ENCODE results near the gene ZBTB20. TPM values are rescaled to one million over a fixed set of nuclear protein-coding genes. Genes with fewer than 3 reads are reported as not detected.

The ZBTB20 gene
- total RNA-seq, 3 donors from 2014 or later: 62.9 to 150 (median 109) TPM

- no peaks in the 10 kb centered on the region for H3K36me3 ChIP-seq
- H3K27me3 ChIP-seq: no peaks in the 10 kb centered on the region
- TF ChIP-seq POLR2A (IDR thresholded peaks at IDR 0.05) (no peak), POLR2AphosphoS5 (IDR thresholded peaks at IDR 0.05) (no peak), CTCF (IDR thresholded peaks at IDR 0.05) (no peak)
- H3K27ac ChIP-seq: peak overlapping the region; percentile 76 to 93
- no peak for DNase-seq (ENCODE audit: low spot score in 2 of 2)
- no peak overlapping the region for H3K4me3 ChIP-seq
- intact Hi-C loops (cut with DNase I; ENCODE audit: low total_unique reads): no loop called here
- H3K9me3 ChIP-seq: no peaks in the 10 kb centered on the region
- peaks cover 8 to 32% of the 10 kb centered on the region in 2 donors for H3K4me1 ChIP-seq
These were observed 768.3 kb downstream of the ZBTB20 start for GRCh38 chr3:114378760-114379159.

GRCh38 chr3:114377426-114377825 lies 769.7 kb downstream of the ZBTB20 start:
- Histone ChIP-seq H3K27me3 (no peaks in the 10 kb centered on the region), H3K4me3 (no peak overlapping the region), H3K36me3 (no peaks in the 10 kb centered on the region), H3K9me3 (no peaks in the 10 kb centered on the region), H3K4me1 (peaks cover 8 to 26% of the 10 kb centered on the region in 2 donors), H3K27ac (peak overlapping the region; percentile 49 to 55)
- intact Hi-C loops (cut with DNase I; ENCODE audit: low total_unique reads): no loop called here
- TF ChIP-seq POLR2A (IDR thresholded peaks at IDR 0.05) (no peak), CTCF (IDR thresholded peaks at IDR 0.05) (no peak), POLR2AphosphoS5 (IDR thresholded peaks at IDR 0.05) (no peak)
- no peak for DNase-seq (ENCODE audit: low spot score in 2 of 2)

GRCh38 chr3:114376516-114377185 lies 770.4 kb downstream of the ZBTB20 start:
- no peak for TF ChIP-seq POLR2A (IDR thresholded peaks at IDR 0.05)
- no peak for TF ChIP-seq POLR2AphosphoS5 (IDR thresholded peaks at IDR 0.05)
- Histone ChIP-seq H3K4me3 (no peak overlapping the region), H3K9me3 (no peaks in the 10 kb centered on the region), H3K4me1 (peaks cover 8 to 26% of the 10 kb centered on the region in 2 donors), H3K27ac (peak overlapping the region; percentile 49 to 55), H3K36me3 (no peaks in the 10 kb centered on the region), H3K27me3 (no peaks in the 10 kb centered on the region)
- no peak for DNase-seq (ENCODE audit: low spot score in 2 of 2)
- intact Hi-C loops (cut with DNase I; ENCODE audit: low total_unique reads): no loop called here

GRCh38 chr3:114375608-114376421 lies 771.3 kb downstream of the ZBTB20 start:
- Histone ChIP-seq H3K27me3 (no peaks in the 10 kb centered on the region), H3K36me3 (no peaks in the 10 kb centered on the region), H3K4me1 (peaks cover 8 to 24% of the 10 kb centered on the region in 2 donors), H3K4me3 (no peak overlapping the region), H3K9me3 (no peaks in the 10 kb centered on the region), H3K27ac (peak overlapping the region; percentile 49 to 55)
- intact Hi-C loops (cut with DNase I; ENCODE audit: low total_unique reads): no loop called here
- TF ChIP-seq POLR2AphosphoS5 (IDR thresholded peaks at IDR 0.05) (no peak), CTCF (IDR thresholded peaks at IDR 0.05) (no peak), POLR2A (IDR thresholded peaks at IDR 0.05) (no peak)
- no peak for DNase-seq (ENCODE audit: low spot score in 2 of 2)

GRCh38 chr3:114374433-114374990 lies 772.6 kb downstream of the ZBTB20 start:
- Histone ChIP-seq H3K4me3 (no peak overlapping the region), H3K9me3 (no peaks in the 10 kb centered on the region), H3K27ac (peak overlapping the region in 1 of 2 donors; percentile 36), H3K27me3 (no peaks in the 10 kb centered on the region), H3K36me3 (no peaks in the 10 kb centered on the region), H3K4me1 (peaks cover 8 to 17% of the 10 kb centered on the region in 2 donors)
- intact Hi-C loops (cut with DNase I; ENCODE audit: low total_unique reads): no loop called here
- no peak for TF ChIP-seq POLR2AphosphoS5 (IDR thresholded peaks at IDR 0.05)
- TF ChIP-seq CTCF (IDR thresholded peaks at IDR 0.05): no peak
- TF ChIP-seq POLR2A (IDR thresholded peaks at IDR 0.05): no peak
- no peak for DNase-seq (ENCODE audit: low spot score in 2 of 2)
